Activated CD8-positive, alpha-beta memory T cell treated with anti-CD3 and anti-CD28 coated beads, Interleukin-2, amount 50 U/mL, for 24 hours (primary cell): Measurements from ENCODE around the gene ACTN4.

Experiments
- DNase-seq: peaks from one replicate; pipeline ENCODE4 v3.0.0-alpha.2; 2020; ENCODE audit errors: extremely low read depth

ACTN4 gene

GRCh38 chr19:38723990-38724854 lies 76.8 kb downstream of the ACTN4 start:
- no peak for DNase-seq

GRCh38 chr19:38725469-38726283 lies 78.2 kb downstream of the ACTN4 start:
- DNase-seq = no peak

- DNase-seq = no peak
Observed at GRCh38 chr19:38726284-38726673, 78.8 kb downstream of the ACTN4 start.

- DNase-seq = no peak
Observed at GRCh38 chr19:38726761-38727301, 79.4 kb downstream of the ACTN4 start.

- no peak for DNase-seq
Observed at GRCh38 chr19:38727306-38727867, 79.9 kb downstream of the ACTN4 start.

GRCh38 chr19:38727868-38728660 lies 80.6 kb downstream of the ACTN4 start:
- DNase-seq = no peak

GRCh38 chr19:38728752-38729541 lies 81.5 kb downstream of the ACTN4 start:
- no peak for DNase-seq

- peak; percentile 51 for DNase-seq
Observed at GRCh38 chr19:38729653-38730469, 82.4 kb downstream of the ACTN4 start.

- no peak for DNase-seq
Observed at GRCh38 chr19:38730470-38730730, 83.0 kb downstream of the ACTN4 start.

- DNase-seq = no peak
Observed at GRCh38 chr19:38730731-38731589, 83.5 kb downstream of the ACTN4 start.

- DNase-seq = no peak
Observed at GRCh38 chr19:38731654-38732301, 84.3 kb downstream of the ACTN4 start.

- DNase-seq = no peak
Observed at GRCh38 chr19:38733241-38733492, 85.7 kb downstream of the ACTN4 start.

- DNase-seq = no peak
Observed at GRCh38 chr19:38733493-38734175, 86.2 kb downstream of the ACTN4 start.

GRCh38 chr19:38734176-38734425 lies 86.7 kb downstream of the ACTN4 start:
- no peak for DNase-seq

GRCh38 chr19:38734426-38735256 lies 87.2 kb downstream of the ACTN4 start:
- DNase-seq = no peak

GRCh38 chr19:38735257-38735686 lies 87.8 kb downstream of the ACTN4 start:
- DNase-seq = no peak

- DNase-seq = no peak
Observed at GRCh38 chr19:38736036-38736412, 88.6 kb downstream of the ACTN4 start.
